Breast epithelium (tissue), 4 donors: Measurements from ENCODE around the gene PTPRK. TPM values are rescaled to one million over a fixed set of nuclear protein-coding genes. Genes with fewer than 3 reads are reported as not detected.

Experiments used
- DNase-seq, 2 donors: peaks; one replicate each; pipeline ENCODE4 v3.0.0-alpha.2; 2019; ENCODE audit warnings: low spot score in 2 of 2
- H3K27ac ChIP-seq, 2 donors: fragments of 200-600 bp; sonication (generic) in 1 of 2; one replicate each; pipeline ENCODE4 v1.5.1; 2016 to 2019; ENCODE audit warnings: mild to moderate bottlenecking in 1 of 2
- H3K27me3 ChIP-seq, 2 donors: fragments of 200-600 bp; sonication (generic) in 1 of 2; one replicate each; pipeline versions ENCODE4 v1.5.1 to v1.6.0; 2017 to 2019; ENCODE audit warnings: control low read depth in 1 of 2, mild to moderate bottlenecking in 1 of 2
- H3K36me3 ChIP-seq: fragments of 200-600 bp; one replicate; pipeline ENCODE4 v1.5.1; 2019
- H3K4me1 ChIP-seq, 2 donors: fragments of 200-600 bp; sonication (generic); one replicate each; pipeline ENCODE4 v1.5.1; 2016 to 2019; ENCODE audit warnings: control low read depth in 1 of 2
- H3K4me3 ChIP-seq, 3 donors: fragments of 200-600 bp; sonication (generic); 1 replicate in 2 of 3; 2 replicates in 1 of 3; pipeline ENCODE4 v1.5.1; 2016 to 2019; ENCODE audit warnings: mild to moderate bottlenecking in 3 of 3, moderate library complexity in 2 of 3
- H3K9me3 ChIP-seq, 2 donors: fragments of 200-600 bp; sonication (generic) in 1 of 2; one replicate each; pipeline ENCODE4 v1.5.1; 2016 to 2019; ENCODE audit warnings: control low read depth in 1 of 2
- CTCF ChIP-seq, 3 donors: fragments of 450-650 bp; IDR thresholded peaks; one replicate each; pipeline ENCODE4 v1.5.1; 2016 to 2017; ENCODE audit warnings: antibody characterized with exemption in 3 of 3, mild to moderate bottlenecking in 3 of 3, moderate library complexity in 3 of 3
- POLR2A ChIP-seq: fragments of 450-650 bp; IDR thresholded peaks from one replicate; pipeline ENCODE4 v1.6.1; 2016; ENCODE audit warnings: antibody characterized with exemption, mild to moderate bottlenecking, moderate library complexity
- POLR2AphosphoS5 ChIP-seq, 3 donors: sonication (generic); formaldehyde crosslinking; IDR thresholded peaks; one replicate each; pipeline ENCODE4 v1.6.1; 2017; ENCODE audit warnings: antibody characterized with exemption in 3 of 3
- intact Hi-C: fragments of 100-400 bp; cut with DNase I; formaldehyde crosslinking; loops from one replicate; pipeline ENCODE4 v1.15.1; 2023; ENCODE audit warnings: low total_unique reads
- total RNA-seq, 3 donors: library from RNA; depleted of rRNA; stranded (reverse); fragments of >200 nt; gene quantifications; one replicate each; pipeline ENCODE4 v1.1.0, GENCODE V29; 2016

The PTPRK gene
- total RNA-seq, 3 donors from 2014 or later, result 29.1 to 134 (median 77.0) TPM

GRCh38 chr6:128376952-128377503, 143.4 kb downstream of the PTPRK start:
- no peak overlapping the region for H3K4me3 ChIP-seq
- H3K9me3 ChIP-seq, result peaks cover 11 to 22% of the 10 kb centered on the region in 2 donors
- intact Hi-C loops, result no loop called here
- H3K36me3 ChIP-seq, result no peaks in the 10 kb centered on the region
- TF ChIP-seq POLR2AphosphoS5 (IDR thresholded peaks at IDR 0.05) (no peak), POLR2A (no peak), CTCF (IDR thresholded peaks at IDR 0.05) (no peak)
- H3K27me3 ChIP-seq, result no peaks in the 10 kb centered on the region
- H3K27ac ChIP-seq, result no peak overlapping the region
- peaks cover 0 to 2% of the 10 kb centered on the region in 2 donors for H3K4me1 ChIP-seq
- DNase-seq, result no peak

DNA sequence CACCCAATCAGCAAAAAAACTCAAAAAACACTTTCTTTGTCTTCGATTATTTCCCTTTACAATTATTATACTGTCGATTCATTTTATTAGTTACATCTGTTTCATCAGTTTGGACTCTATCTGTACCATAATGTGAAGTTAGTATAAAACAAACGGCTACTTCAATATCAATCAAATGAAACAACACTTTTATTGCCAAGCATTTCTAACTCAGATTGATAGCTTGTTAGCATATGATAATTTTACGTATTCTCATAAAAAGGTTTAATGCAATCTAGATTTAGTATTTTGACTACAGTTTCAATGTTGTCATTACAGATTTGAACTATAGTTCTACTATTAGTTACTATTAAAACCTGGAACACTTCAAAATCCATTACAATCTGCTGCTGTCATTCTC, 149.3 kb downstream of the PTPRK start:
- peaks cover 7 to 9% of the 10 kb centered on the region in 2 donors for H3K9me3 ChIP-seq
- intact Hi-C loops, result no loop called here
- H3K27me3 ChIP-seq, result no peaks in the 10 kb centered on the region
- H3K27ac ChIP-seq, result no peak overlapping the region
- peaks cover 0 to 3% of the 10 kb centered on the region in 2 donors for H3K4me1 ChIP-seq
- no peak for DNase-seq
- H3K4me3 ChIP-seq, result no peak overlapping the region
- TF ChIP-seq CTCF (IDR thresholded peaks at IDR 0.05) (no peak), POLR2A (no peak), POLR2AphosphoS5 (IDR thresholded peaks at IDR 0.05) (no peak)
- no peaks in the 10 kb centered on the region for H3K36me3 ChIP-seq

- Histone ChIP-seq H3K4me1 (peaks cover 0 to 3% of the 10 kb centered on the region in 2 donors), H3K4me3 (no peak overlapping the region), H3K36me3 (no peaks in the 10 kb centered on the region), H3K27ac (no peak overlapping the region), H3K9me3 (no peaks in the 10 kb centered on the region), H3K27me3 (no peaks in the 10 kb centered on the region)
- no peak for DNase-seq
- no peak for TF ChIP-seq POLR2AphosphoS5 (IDR thresholded peaks at IDR 0.05)
- TF ChIP-seq POLR2A, result no peak
- TF ChIP-seq CTCF (IDR thresholded peaks at IDR 0.05), result no peak
- intact Hi-C loops, result no loop called here
These were observed 150.3 kb downstream of the PTPRK start for GRCh38 chr6:128370072-128370471.

- no peak overlapping the region for H3K4me3 ChIP-seq
- no peaks in the 10 kb centered on the region for H3K9me3 ChIP-seq
- no peaks in the 10 kb centered on the region for H3K27me3 ChIP-seq
- TF ChIP-seq POLR2A, result no peak
- TF ChIP-seq POLR2AphosphoS5 (IDR thresholded peaks at IDR 0.05), result no peak
- no peak for TF ChIP-seq CTCF (IDR thresholded peaks at IDR 0.05)
- DNase-seq, result no peak
- H3K27ac ChIP-seq, result no peak overlapping the region
- intact Hi-C loops, result no loop called here
- H3K36me3 ChIP-seq, result no peaks in the 10 kb centered on the region
- peaks cover 0 to 3% of the 10 kb centered on the region in 2 donors for H3K4me1 ChIP-seq
These were observed 152.0 kb downstream of the PTPRK start for GRCh38 chr6:128368213-128368944.

DNA sequence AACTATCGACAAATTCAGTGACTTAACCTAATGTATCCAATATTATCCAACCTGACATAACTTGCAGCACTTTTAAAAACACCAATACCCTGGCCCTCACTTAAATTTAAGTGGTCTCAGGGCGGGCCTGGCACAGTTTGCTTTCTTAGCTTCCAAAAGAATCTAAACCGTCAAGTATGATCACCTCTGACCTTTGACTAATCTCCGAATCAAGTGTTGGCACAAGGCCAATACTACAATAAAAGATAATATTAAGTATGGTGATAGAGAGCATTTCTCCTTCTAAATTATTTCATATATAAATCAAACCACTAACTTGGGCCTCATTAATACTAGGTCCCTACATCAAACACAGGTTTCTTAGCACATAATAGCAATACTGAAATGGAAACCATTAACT, 153.0 kb downstream of the PTPRK start:
- no peak overlapping the region for H3K4me3 ChIP-seq
- intact Hi-C loops, result no loop called here
- H3K36me3 ChIP-seq, result no peaks in the 10 kb centered on the region
- DNase-seq, result no peak
- TF ChIP-seq POLR2AphosphoS5 (IDR thresholded peaks at IDR 0.05) (no peak), CTCF (IDR thresholded peaks at IDR 0.05) (no peak), POLR2A (no peak)
- H3K4me1 ChIP-seq, result peaks cover 0 to 3% of the 10 kb centered on the region in 2 donors
- no peaks in the 10 kb centered on the region for H3K9me3 ChIP-seq
- H3K27me3 ChIP-seq, result no peaks in the 10 kb centered on the region
- H3K27ac ChIP-seq, result no peak overlapping the region
